ENCODE measurements around the gene NCOR2. TPM values are rescaled to one million over a fixed set of nuclear protein-coding genes. Genes with fewer than 3 reads are reported as not detected.

The NCOR2 gene
- 100 to 1,000 TPM in 1 of 4 donors, 10 to 100 TPM in 3; 41.8 to 133 (median 66.4) TPM for total RNA-seq

- TF ChIP-seq CTCF (IDR thresholded peaks at IDR 0.05; ENCODE audit: low read depth) = no peak
Measured at GRCh38 chr12:124566997-124567672, at the start of gene NCOR2. TSS of gene NCOR2 (minus strand) at chr12:124567612. CDS start at chr12:124495251, 72,361 bp downstream.

- TF ChIP-seq CTCF (IDR thresholded peaks at IDR 0.05; ENCODE audit: low read depth) = no peak
Measured at GRCh38 chr12:124616394-124617221, 49.2 kb upstream of the NCOR2 start.

GRCh38 chr12:124614512-124615292 lies 47.3 kb upstream of the NCOR2 start:
- TF ChIP-seq CTCF (IDR thresholded peaks at IDR 0.05; ENCODE audit: low read depth) = no peak

GRCh38 chr12:124613151-124613585 lies 45.8 kb upstream of the NCOR2 start:
- no peak for TF ChIP-seq CTCF (IDR thresholded peaks at IDR 0.05; ENCODE audit: low read depth)

- TF ChIP-seq CTCF (IDR thresholded peaks at IDR 0.05; ENCODE audit: low read depth) = no peak
Measured at GRCh38 chr12:124612410-124612680, 44.9 kb upstream of the NCOR2 start.

- TF ChIP-seq CTCF (IDR thresholded peaks at IDR 0.05; ENCODE audit: low read depth) = no peak
Measured at GRCh38 chr12:124611559-124612409, 44.4 kb upstream of the NCOR2 start.
